IPS DF 4.7 (cell line): Measurements from ENCODE around the gene ZNF354C.

Experiments
- DNase-seq: peaks from one replicate; pipeline ENCODE4 v3.0.0-alpha.2; 2013; ENCODE audit warnings: low spot score; ENCODE audit errors: extremely low read depth

Gene ZNF354C

DNA sequence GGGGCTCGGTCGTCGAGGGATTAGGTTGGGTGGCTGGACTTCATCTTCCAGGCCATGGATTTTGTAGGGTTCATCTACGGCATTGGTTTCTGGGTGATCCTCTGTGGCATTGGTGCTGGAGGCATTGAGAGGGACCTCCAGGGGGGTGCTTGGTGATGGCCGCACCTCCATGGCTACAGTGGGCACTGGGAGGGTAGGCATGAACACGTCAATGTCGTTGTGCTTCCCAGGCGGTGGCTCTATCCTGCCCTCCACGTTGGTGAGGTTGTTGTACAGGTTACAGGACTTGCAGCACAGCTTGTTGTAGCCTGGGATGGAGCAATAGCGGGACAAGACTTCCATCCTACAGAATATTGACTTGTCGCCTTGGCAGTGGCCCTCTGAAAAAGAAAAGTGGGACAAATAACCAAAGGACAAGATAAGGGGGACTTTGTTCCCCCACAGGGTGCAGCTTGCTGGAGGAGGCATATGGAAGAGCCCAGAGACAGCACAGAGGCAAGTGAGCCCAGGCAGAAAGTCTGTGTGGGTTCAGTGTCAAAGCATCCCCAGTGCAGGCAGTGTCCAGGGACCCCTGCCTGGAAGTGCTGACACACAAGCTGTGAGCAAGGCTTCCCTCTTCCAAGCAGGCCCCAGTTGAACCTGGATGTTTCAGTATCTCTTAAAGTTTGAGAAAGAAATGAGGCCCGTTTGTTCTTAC lies 53.9 kb downstream of the ZNF354C start:
- no peak for DNase-seq

DNA sequence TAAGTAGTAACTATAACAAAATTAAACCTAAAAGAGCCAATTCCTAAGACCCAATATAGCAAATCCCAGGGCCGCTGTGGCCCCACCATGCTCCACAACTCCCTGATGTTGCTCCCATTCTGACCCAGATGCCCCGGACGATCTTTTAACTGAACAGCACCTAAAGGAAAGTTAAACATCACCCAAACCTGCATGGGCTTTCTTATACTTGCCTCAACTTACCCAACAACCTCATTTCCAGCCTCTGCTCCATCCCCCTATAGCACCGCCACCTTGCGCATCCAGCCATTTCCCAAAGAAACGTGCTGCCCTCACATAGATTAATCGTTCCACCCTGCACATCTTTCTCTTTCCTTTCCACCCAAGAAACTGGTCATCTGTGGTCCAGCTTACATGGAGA lies 54.6 kb downstream of the ZNF354C start:
- no peak for DNase-seq

DNA sequence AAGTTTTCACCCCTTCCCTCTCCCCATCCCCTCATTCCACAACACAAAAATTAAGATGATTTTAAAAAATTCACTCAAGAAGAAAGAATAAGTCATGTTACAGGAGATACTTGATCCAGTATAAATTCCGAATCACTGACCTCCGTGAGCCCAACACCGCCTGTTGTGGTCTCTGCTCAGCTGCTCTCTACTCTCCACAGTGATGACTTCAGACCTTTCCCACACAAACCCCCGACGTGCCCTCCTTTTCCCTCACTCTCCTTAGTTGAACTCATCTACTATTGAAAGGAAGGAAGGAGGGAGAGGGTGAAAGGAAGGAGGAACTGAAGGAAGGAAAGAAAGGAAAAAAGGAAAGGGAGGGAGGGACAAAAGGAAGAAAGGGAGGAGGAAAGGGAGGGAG lies 55.1 kb downstream of the ZNF354C start:
- no peak for DNase-seq

DNA sequence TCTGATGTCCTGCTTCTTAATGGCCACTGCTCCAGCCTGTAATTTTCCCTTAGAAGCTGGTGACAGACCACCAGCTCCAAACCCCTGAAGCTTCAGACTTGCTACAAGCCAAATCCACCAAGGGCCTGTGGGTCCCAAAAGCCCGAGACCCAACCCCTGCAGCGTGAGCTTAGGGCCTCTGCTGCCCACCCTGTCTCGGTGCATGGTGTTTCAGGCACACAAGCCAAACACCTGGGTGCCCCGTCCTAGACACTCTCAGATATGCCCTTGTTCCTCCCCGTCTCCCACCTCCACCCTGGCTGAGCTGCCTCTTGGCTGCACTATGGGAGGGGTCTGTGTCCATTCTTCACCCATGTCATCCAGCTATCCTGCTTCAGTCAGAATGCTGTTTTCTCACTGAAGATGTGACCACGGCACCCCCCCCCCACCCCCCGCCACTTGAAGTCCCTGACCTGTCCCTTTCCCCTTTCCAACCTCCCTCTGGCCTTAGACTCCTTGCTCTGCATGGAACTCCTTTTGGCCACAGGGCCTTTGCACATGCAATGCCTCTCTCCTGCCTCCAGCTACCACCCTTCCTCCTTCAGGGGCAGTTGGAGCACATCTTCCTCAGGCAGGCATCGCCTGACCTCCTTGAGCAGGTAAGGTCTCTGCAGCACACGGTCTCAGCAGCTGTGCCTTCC lies 55.8 kb downstream of the ZNF354C start:
- no peak for DNase-seq

DNA sequence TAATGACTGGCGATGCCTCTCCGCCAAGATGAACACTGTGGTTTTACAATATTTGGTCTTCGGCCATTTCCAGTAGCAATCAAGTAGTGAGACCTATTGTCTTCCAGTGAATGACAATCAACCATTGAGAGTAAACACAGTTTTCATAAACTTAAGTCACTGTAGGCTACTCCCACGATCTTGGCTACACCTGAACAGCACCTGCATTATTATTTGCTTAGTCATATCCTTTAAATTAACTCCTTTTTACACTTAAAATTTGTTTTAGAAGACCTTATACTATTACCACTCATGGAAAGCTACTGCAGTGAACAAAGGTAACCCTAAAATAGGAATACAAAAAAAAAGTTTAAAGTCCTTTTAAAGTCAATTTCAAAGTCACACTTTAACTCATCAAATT lies 58.2 kb downstream of the ZNF354C start:
- DNase-seq: no peak

DNA sequence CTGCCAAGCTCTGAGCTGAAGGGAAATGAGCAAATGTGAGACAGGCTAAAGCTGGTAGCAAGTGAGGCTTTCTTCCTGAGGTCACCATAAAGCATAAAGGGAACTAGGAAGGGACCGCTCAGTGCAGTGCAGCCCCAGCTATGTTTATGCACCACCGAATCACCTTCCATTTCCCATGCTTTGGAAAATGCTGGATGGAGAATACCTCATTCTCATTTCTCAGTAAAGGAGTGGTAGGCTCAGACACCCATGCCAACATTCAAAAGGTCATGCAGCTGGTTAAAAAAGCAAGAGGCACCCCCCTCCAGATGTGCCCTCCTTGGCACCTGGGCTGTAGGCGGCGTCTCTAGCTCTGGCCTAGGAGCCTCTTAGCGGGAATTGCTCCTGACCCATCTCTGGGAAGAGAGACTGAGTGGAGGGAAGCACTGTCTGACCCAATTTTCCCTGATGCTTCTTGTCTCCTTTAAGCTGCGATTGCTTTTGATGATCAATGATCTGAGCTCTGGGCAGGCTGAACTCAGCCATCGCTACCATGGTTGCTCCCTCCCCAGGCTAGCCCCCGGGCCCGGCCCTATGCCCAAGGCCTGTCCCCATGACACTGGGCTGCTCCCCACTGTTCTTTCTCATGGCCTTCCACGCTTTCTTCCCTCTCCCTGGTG lies 58.7 kb downstream of the ZNF354C start:
- DNase-seq: no peak

DNA sequence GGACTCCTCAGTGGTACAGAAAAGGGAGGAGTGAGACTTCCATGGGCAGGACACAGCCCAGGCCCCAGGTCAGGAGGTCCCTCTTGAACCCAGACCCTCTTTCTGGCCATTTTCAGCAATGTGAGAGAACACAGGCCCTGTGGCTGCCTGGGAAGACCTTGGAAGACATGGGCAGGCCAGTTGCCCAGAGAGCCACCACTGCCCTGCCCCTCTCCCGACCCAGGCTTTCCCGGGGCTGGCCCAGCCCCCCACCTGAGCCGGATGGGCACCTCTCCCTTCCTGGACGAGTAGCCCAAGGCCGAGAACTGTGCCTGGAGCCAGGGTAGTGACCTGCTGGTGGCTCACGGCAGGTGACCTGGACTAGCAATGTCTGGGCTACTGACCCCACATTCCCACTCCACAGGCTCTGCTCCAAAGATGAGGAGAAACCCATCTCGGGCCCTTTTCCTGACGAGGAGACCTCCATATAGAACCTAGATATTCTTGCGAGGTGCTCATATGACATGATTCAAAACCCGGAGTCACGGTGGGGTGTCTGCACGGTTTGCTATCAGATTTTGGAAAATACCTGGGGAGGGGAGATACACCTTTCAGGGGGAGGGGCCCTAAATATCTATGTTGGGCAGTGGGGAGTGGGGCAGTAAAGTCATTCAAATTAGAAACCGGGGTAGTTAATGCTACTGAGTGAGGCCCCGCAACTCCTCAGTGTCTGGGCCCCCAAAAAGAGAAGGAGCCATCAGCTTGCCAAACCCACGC lies 59.4 kb downstream of the ZNF354C start:
- no peak for DNase-seq

DNA sequence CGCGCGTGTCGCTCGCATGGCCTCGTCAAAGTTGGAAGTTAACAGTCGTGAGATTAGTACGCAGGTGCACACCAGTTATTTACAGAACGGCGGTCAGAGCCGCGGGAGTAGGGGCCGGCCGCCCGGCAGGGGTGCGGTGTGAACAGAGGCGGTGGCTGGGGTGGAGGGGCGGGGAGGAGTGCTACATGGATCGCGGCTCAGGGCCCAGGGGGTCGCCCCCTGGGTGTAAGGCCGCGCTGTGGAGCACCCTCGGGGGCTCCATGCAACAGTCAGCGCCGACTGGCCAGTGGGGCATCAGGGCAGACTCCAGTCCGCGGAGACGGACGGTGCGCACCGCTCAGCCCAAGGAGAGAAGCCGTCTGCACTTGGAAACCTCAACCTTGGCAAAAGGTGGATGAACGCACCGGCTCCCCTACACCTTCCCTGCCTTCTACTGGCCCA lies 60.3 kb downstream of the ZNF354C start:
- no peak for DNase-seq

DNA sequence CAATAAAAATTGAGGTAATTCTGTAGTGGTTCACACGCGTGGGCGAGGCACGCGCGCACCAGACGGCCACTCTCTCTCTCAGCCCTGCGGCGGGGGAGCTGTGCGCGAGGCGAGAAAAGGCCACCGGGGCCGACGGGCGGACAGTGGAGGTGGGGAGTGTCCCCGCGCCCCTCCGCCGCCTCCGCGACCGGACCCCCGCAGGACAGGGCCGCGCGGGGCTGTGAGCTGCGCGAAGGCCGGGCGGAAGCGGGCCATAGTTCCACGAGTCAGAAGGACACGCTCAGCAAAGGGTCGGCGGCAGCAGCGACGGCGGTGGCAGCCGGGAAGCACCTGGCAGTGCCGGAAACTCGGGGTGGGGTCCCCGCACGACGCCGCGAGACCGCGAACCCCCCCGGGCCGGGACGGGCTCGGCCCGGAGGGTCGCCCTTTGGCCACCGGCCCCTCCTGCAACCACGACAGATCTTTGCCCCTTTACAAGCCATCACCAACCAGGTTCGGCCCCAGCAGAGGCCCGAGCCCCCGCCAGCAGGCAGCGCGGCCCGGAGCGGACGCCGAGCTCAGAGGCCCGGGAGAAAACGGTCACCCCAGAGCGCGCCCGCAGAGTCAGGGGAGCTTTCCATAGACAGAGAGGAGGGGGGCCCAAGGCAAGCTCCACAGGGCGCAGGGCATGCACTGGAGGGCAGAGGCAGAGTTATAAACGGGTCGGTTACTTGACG lies 60.9 kb downstream of the ZNF354C start:
- DNase-seq: no peak

DNA sequence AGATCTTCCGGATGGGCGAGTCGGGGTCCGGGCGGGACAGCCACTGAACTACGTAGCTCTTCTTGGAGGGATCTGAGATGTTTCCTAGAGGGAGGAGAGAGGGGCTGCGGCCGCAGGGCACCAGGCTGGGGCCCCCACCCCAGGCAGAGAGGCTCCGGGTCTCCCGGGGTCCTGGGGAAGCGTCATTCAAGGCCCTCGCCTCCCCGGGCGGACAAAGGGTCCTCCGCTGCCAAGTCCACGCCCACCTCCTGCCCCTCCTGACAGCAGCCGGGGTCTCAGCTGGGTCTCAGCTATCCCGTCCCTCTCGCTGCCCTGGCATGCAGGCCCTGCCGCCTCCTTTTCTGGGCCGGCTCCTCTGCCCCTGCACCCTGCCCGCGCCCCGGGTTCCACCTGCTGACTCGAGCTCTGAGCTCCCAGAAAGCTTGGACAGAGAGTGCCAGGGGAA lies 61.5 kb downstream of the ZNF354C start:
- no peak for DNase-seq

DNA sequence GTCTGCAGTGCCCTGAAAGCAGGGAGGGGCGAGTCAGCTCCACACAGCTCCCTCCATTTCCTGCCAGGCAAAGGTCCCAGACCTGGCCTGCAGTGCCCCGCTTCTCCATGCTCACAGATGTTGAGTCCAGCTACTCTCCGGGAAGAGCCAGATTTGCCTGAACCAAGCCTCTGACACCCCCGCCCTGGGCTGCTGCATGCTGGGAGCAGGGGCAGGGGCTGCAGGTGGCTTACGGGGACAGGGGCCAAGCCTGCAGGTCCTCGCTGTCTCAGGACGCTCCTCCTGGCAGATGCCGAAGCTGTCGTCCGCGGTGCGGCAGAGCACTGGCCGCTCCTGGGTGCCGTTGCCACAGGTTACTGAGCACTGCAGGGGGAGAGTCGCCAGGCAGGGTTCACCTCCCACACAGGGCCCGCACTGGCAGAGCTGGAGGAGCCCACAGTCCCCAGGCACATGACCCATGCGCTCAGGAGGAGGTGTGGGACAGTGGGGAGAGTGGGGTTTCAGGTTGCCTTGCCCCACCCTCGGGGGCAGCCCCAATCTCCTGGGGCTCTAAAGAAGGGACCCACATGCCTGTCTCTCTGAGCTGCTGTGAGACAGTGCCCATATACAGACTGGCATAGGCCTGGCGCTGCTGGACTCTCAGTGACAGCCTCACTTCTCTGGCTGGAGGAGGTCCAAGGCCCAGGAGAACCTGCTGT lies 62.4 kb downstream of the ZNF354C start:
- DNase-seq: no peak

DNA sequence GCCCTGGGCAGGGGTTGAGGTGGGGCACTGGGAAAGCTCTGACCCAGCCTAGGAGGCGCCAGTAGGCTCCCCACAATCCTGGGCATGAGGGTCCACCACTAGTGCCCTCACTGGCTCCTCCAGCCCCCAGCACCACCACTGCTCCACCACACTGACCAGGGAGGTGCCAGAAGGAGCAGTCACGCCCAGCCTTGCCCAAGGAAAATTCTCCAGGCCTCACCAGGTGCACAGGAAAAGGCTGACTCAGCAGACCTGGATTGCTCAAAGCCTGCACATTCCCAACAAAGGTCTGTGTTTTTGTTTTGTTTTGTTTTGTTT lies 62.9 kb downstream of the ZNF354C start:
- DNase-seq: no peak

DNA sequence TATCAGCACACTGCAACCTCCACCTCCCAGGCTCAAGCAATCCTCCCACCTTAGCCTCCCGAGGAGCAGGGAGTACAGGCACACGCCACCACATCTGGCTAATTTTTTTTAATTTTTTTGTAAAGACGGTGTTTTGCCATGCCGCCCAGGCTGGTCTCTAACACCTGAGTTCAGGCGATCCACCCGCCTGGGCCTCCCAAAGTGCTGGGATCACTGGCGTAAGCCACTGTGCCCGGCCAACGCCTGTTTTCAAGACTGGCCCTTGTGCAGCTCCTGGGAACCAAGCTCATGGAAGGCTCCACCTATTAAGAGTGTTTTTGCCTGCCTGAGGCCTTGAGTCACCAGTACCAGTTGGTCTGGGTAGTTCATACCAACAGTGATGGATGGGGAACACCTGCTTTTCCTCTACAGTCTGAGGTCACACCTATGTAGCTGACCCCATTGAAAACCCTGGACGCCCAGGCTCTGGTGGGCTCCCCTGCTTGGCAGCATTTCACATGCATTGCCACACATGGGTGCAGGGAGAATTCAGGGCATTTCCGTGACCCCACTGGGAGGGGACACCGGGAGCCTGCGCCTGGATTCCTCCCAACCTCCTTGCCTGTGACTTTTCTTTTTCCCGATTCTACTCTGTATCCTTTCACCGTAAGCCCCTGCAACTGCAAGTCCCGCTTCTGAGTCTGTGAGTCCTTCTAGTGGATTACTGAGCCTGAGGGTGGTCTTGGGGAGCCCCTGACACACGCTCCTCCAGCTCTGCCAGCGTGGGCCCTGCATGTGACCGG lies 63.5 kb downstream of the ZNF354C start:
- DNase-seq: no peak

DNA sequence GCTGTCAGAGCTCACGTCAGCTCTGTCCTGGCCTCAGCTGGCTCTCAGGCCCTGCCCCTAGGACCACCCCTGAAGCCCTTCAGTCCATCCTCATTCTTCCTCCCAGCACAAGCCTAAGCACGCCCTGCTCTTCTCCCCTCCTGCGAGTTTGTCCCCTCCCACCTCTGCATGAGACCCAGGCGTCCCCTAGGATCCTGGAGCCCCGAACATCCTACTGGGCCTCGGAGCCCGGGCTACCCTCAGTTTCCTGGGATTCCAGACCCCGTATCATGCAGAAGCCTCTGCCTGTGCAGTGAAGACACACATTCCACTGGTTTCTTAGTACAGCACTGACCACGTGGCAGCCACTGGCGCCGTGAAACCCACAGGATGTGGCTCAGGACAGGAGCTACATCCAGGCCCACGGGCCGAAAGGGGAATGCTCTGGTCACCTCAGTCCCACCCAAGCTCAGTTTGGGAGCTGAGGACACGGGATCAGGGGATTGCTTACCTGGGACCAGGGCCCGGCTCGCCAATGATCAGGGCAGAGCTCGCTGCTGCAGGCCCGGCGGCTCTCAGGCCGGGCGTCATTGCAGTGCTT lies 64.2 kb downstream of the ZNF354C start:
- DNase-seq: no peak

DNA sequence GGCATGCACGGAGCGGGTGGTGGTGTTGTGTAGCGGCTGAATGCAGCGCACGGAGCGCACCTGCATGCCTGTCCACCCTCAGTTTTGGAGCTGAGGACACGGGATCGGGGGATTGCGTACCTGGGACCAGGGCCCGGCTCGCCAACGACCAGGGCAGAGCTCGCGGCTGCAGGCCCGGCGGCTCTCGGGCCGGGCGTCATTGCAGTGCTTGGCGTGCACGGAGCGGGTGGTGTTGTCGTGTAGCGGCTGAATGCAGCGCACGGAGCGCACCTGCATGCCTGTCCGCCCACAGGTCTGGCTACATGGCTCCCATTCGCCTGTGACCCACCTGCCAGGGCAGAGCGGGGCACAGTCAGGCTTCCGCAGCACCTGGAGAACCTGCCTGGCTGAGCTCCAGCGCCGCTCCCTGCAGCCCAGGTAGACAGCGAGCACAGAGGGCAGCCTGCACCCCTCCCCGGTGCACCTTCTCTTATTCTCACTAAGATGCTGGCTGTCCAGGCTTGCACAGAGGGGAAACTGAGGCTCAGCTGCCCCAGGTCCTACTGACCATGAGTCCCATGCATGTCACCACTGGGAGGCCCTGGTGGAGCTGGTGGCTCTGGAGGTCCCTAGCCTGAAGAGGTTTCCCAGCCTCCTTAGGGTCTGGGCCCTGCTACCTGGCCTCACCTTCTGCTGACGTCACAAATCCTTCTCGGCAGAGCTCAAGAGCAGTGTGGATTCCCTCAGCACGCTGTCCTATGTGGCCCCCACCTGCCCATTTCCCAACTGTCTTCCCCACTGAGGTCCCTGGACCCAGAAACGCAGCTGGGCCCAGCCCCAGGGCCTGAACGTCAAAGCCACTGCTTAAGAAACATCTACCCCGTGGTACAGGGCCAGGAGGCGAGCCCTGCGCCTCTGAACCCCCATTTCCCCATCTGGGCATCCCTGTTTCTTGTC lies 64.9 kb downstream of the ZNF354C start:
- DNase-seq: no peak

DNA sequence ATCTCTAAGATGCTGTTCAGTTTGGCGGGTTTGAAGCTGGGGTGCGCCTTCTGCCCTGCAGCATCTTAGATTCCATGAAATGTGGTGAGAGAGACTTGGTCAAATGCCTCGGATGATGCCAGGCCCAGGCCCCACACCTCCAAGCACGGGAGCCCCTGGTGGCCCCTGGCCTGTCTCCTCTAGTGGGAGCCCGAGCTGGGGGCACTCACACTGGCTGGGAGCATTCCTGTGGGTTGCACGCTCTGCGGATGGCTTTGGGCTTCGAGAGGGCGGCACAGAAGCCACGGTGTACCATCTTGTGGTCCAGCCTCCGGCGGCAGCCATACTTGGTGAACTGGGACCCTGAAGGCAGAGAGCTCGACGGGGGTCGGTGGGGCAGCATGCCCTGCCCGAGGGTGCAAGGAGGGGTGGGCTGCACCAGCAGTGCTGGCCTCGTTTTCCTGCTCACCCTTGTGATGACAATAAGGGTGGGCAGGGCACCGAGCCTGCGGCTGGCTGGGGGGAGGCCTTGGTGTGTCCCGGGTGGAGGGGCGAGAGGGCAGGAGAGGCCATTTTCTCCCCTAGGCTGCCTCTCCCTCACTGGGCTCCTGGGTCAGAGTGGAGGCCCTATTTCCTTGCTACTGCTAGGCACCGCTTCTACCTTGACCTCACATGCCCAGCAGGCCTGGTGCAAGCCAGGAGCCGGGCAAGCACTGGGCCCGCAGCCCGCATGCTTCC lies 65.8 kb downstream of the ZNF354C start:
- no peak for DNase-seq

DNA sequence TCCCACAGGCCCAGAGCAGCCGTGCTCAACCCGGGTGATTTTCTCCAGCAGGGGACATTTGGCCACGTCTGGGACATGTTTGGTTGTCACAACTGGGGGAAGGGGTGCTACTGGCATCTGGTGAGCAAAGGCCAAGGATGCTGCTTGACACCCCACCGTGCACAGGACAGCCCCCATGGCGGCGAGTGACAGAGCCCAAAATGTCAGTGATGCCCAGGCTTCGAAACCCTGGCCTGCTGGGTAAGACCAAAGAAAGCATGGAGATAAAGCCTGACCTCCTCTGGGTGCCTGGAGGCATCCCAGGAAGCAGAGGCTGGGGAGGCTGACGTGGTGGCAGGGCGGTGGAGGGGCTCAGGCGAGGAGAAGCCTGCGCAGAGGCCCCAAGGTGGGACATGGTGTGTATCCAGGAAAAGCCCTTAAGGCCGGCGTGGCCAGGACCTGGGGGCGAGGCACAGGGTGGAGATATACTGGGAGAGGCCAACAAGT lies 66.4 kb downstream of the ZNF354C start:
- DNase-seq: no peak
